CD4-positive, alpha-beta T cell (primary cell): ENCODE results near the gene TNNT2. TPM values are rescaled to one million over a fixed set of nuclear protein-coding genes. Genes with fewer than 3 reads are reported as not detected.

Source experiments
- ATAC-seq: fragments of 200-7000 bp; cut with Tn5 transposase; one replicate; pipeline ENCODE4 v1.10.0; 2022; ENCODE audit warnings: mild to moderate bottlenecking; ENCODE audit not compliant: poor library complexity
- CTCF ChIA-PET: fragments of 350-600 bp; sonication (Branson Sonifier 250); formaldehyde crosslinking; loops from one replicate; lab custom pipeline; 2021; ENCODE audit warnings: antibody characterized with exemption, inconsistent platforms; lab: Charles Lee
- POLR2A ChIA-PET: fragments of 350-600 bp; sonication (Branson Sonifier 250); formaldehyde crosslinking; loops from one replicate; lab custom pipeline; 2021; ENCODE audit warnings: antibody characterized with exemption, inconsistent platforms; lab: Charles Lee
- DNase-seq, 14 experiments: peaks; one replicate each; pipeline ENCODE4 v3.0.0-alpha.2; 2013 to 2020; ENCODE audit warnings: mixed read lengths in 2 of 14
- H3K27ac ChIP-seq, 2 donors: one replicate each; pipeline versions ENCODE4 v1.5.1 to v1.7.0; 2013; ENCODE audit warnings: low read length in 2 of 2, low read depth in 1 of 2, mild to moderate bottlenecking in 1 of 2
- H3K27me3 ChIP-seq, 2 experiments: 1 replicate in 1 of 2; 2 replicates in 1 of 2; pipeline versions ENCODE4 v1.6.1 to v1.7.0; 2013; ENCODE audit warnings: low read length in 2 of 2, control low read depth in 1 of 2, mild to moderate bottlenecking in 1 of 2, moderate library complexity in 1 of 2; ENCODE audit not compliant: insufficient read depth in 2 of 2, control insufficient read depth in 1 of 2
- H3K36me3 ChIP-seq: one replicate; pipeline ENCODE4 v1.6.1; 2013; ENCODE audit warnings: low read length, control low read depth; ENCODE audit not compliant: insufficient read depth
- H3K4me1 ChIP-seq: one replicate; pipeline ENCODE4 v1.6.1; 2013; ENCODE audit warnings: low read length, control low read depth; ENCODE audit not compliant: insufficient read depth
- H3K4me3 ChIP-seq: one replicate; pipeline ENCODE4 v1.5.1; 2013; ENCODE audit warnings: mild to moderate bottlenecking, low read length, moderate library complexity
- H3K9me3 ChIP-seq, 2 experiments: 1 replicate in 1 of 2; 2 replicates in 1 of 2; pipeline versions ENCODE4 v1.6.1 to v1.7.0; 2013; ENCODE audit warnings: low read length in 2 of 2, mild to moderate bottlenecking in 2 of 2, control low read depth in 1 of 2, moderate library complexity in 1 of 2; ENCODE audit not compliant: control insufficient read depth in 1 of 2, insufficient read depth in 1 of 2
- H3K27ac Mint-ChIP-seq: one replicate; pipeline ENCODE4 v1.8.0; 2020; ENCODE audit warnings: mixed read lengths
- H3K27me3 Mint-ChIP-seq: one replicate; pipeline ENCODE4 v1.8.0; 2021; ENCODE audit warnings: mixed read lengths
- H3K36me3 Mint-ChIP-seq: one replicate; pipeline ENCODE4 v1.8.0; 2021; ENCODE audit warnings: low read depth, mixed read lengths
- H3K4me1 Mint-ChIP-seq: one replicate; pipeline ENCODE4 v1.8.0; 2021; ENCODE audit warnings: low read depth, mixed read lengths
- H3K4me3 Mint-ChIP-seq: one replicate; pipeline ENCODE4 v1.8.0; 2020; ENCODE audit warnings: mild to moderate bottlenecking, mixed read lengths
- H3K9me3 Mint-ChIP-seq: one replicate; pipeline ENCODE4 v1.8.0; 2020; ENCODE audit warnings: mixed read lengths
- CTCF ChIP-seq: fragments of 200-600 bp; IDR thresholded peaks from one replicate; pipeline ENCODE4 v1.8.0; 2022; ENCODE audit warnings: antibody characterized with exemption, mild to moderate bottlenecking
- intact Hi-C, 2 experiments: fragments of 100-400 bp; cut with DNase I in 1 of 2; cut with micrococcal nuclease in 1 of 2; formaldehyde crosslinking; loops; one replicate each; pipeline versions ENCODE4 v1.15.1 to v1.9.0; 2023 to 2025; cut with DNase I, micrococcal nuclease
- total RNA-seq, 174 experiments: library from RNA in 2 of 174; stranded (reverse) in 2 of 174; gene quantifications; one replicate each; pipeline ENCODE4 v1.2.3 and lab custom pipeline; 2021 to 2026

TNNT2 gene
- total RNA-seq, 2 experiments from 2014 or later, result not detected

GRCh38 chr1:201359873-201360210, 17.6 kb downstream of the TNNT2 start:
- H3K4me1 Mint-ChIP-seq, result no peaks in the 10 kb centered on the region
- ATAC-seq, result no peak
- H3K4me1 ChIP-seq, result no peaks in the 10 kb centered on the region
- H3K9me3 ChIP-seq, result no peaks in the 10 kb centered on the region
- H3K4me3 ChIP-seq, result no peak overlapping the region
- CTCF ChIA-PET, result no interaction called here
- TF ChIP-seq CTCF, result no peak
- no peaks in the 10 kb centered on the region for H3K9me3 Mint-ChIP-seq
- no peak overlapping the region for H3K27ac ChIP-seq
- DNase-seq, result no peak
- H3K27me3 ChIP-seq, result no peaks in the 10 kb centered on the region
- H3K27ac Mint-ChIP-seq, result no peak overlapping the region
- POLR2A ChIA-PET, result no interaction called here
- no peak overlapping the region for H3K4me3 Mint-ChIP-seq
- intact Hi-C loops, result no loop called here
- peaks cover 20% of the 10 kb centered on the region for H3K27me3 Mint-ChIP-seq
- no peaks in the 10 kb centered on the region for H3K36me3 Mint-ChIP-seq
- H3K36me3 ChIP-seq, result no peaks in the 10 kb centered on the region

GRCh38 chr1:201359031-201359872, 18.2 kb downstream of the TNNT2 start:
- H3K4me3 ChIP-seq, result no peak overlapping the region
- ChIA-PET CTCF (interaction anchor here (1.0 kb wide), 1 partner anchor 11 kb away, joined by 3 read pairs; no protein-coding TSS in a partner anchor), POLR2A (no interaction called here)
- H3K27ac ChIP-seq, result no peak overlapping the region
- no peaks in the 10 kb centered on the region for H3K36me3 ChIP-seq
- H3K9me3 Mint-ChIP-seq, result no peaks in the 10 kb centered on the region
- H3K4me3 Mint-ChIP-seq, result no peak overlapping the region
- H3K27ac Mint-ChIP-seq, result no peak overlapping the region
- TF ChIP-seq CTCF, result no peak
- no peaks in the 10 kb centered on the region for H3K27me3 ChIP-seq
- H3K4me1 ChIP-seq, result no peaks in the 10 kb centered on the region
- intact Hi-C loops, result no loop called here
- peaks cover 25% of the 10 kb centered on the region for H3K27me3 Mint-ChIP-seq
- no peaks in the 10 kb centered on the region for H3K9me3 ChIP-seq
- no peak for DNase-seq
- no peaks in the 10 kb centered on the region for H3K4me1 Mint-ChIP-seq
- no peak for ATAC-seq
- no peaks in the 10 kb centered on the region for H3K36me3 Mint-ChIP-seq

GRCh38 chr1:201358596-201358995, 18.9 kb downstream of the TNNT2 start:
- Histone ChIP-seq H3K36me3 (no peaks in the 10 kb centered on the region), H3K27ac (no peak overlapping the region), H3K27me3 (no peaks in the 10 kb centered on the region), H3K4me3 (no peak overlapping the region), H3K9me3 (peaks cover 0 to under 1% of the 10 kb centered on the region in 2 experiments), H3K4me1 (no peaks in the 10 kb centered on the region)
- Mint-ChIP-seq H3K36me3 (no peaks in the 10 kb centered on the region), H3K27me3 (peaks cover 30% of the 10 kb centered on the region), H3K4me1 (no peaks in the 10 kb centered on the region), H3K4me3 (no peak overlapping the region), H3K9me3 (no peaks in the 10 kb centered on the region), H3K27ac (no peak overlapping the region)
- POLR2A ChIA-PET, result no interaction called here
- ATAC-seq, result no peak
- intact Hi-C loops, result no loop called here
- no peak for DNase-seq
- CTCF ChIA-PET, result interaction anchor here (1.0 kb wide), 1 partner anchor 11 kb away, joined by 3 read pairs; no protein-coding TSS in a partner anchor
- TF ChIP-seq CTCF, result no peak
